HG03571 (cell line): ENCODE results near the gene SNX8.

Experiments used
- ATAC-seq: cut with Tn5 transposase; IDR thresholded peaks from one replicate; pipeline ENCODE4 v1.9.1; 2021; ENCODE audit not compliant: unreplicated experiment

SNX8 gene

GRCh38 chr7:2263176-2263575 is 51.1 kb downstream of the SNX8 start:
- no peak for ATAC-seq

GRCh38 chr7:2261611-2262010 is 52.6 kb downstream of the SNX8 start:
- no peak for ATAC-seq

- ATAC-seq: no peak
Measured at GRCh38 chr7:2260820-2261219, 53.4 kb downstream of the SNX8 start.

GRCh38 chr7:2259480-2259879 is 54.8 kb downstream of the SNX8 start:
- ATAC-seq: no peak

- ATAC-seq: peak; percentile 70
Measured at GRCh38 chr7:2258661-2259365, 55.4 kb downstream of the SNX8 start.

GRCh38 chr7:2257651-2258050 is 56.6 kb downstream of the SNX8 start:
- no peak for ATAC-seq

GRCh38 chr7:2257046-2257551 is 57.1 kb downstream of the SNX8 start:
- no peak for ATAC-seq

- ATAC-seq: no peak
Measured at GRCh38 chr7:2256306-2257045, 57.8 kb downstream of the SNX8 start.

GRCh38 chr7:2255145-2256139 is 58.8 kb downstream of the SNX8 start:
- ATAC-seq: no peak

GRCh38 chr7:2254429-2255144 is 59.7 kb downstream of the SNX8 start:
- no peak for ATAC-seq

GRCh38 chr7:2253525-2254244 is 60.6 kb downstream of the SNX8 start:
- no peak for ATAC-seq

GRCh38 chr7:2253021-2253420 is 61.2 kb downstream of the SNX8 start:
- ATAC-seq: no peak

- no peak for ATAC-seq
Measured at GRCh38 chr7:2251841-2252771, 62.1 kb downstream of the SNX8 start.

GRCh38 chr7:2251381-2251780 is 62.9 kb downstream of the SNX8 start:
- ATAC-seq: no peak

- no peak for ATAC-seq
Measured at GRCh38 chr7:2249744-2250323, 64.4 kb downstream of the SNX8 start.

- peak; percentile 60 for ATAC-seq
Measured at GRCh38 chr7:2248984-2249694, 65.1 kb downstream of the SNX8 start.

- ATAC-seq: no peak
Measured at GRCh38 chr7:2247141-2247995, 66.9 kb downstream of the SNX8 start.
